H1 (cell line): ENCODE measurements around the gene COX7A2.

Source experiments
- CTCF ChIP-seq, 3 experiments: IDR thresholded peaks; 1 replicate in 2 of 3; 2 replicates in 1 of 3; pipeline versions ENCODE4 v1.5.1 to v1.6.1; 2011; ENCODE audit warnings: low read length in 3 of 3, mild to moderate bottlenecking in 3 of 3, inconsistent platforms in 2 of 3, low read depth in 1 of 3, moderate library complexity in 1 of 3; ENCODE audit not compliant: insufficient read depth in 1 of 3; ENCODE audit errors: control extremely low read depth in 1 of 3
- GABPA ChIP-seq: IDR thresholded peaks from 2 replicates; pipeline ENCODE4 v1.6.1; 2011; ENCODE audit warnings: mild to moderate bottlenecking, low read length, moderate library complexity, borderline replicate concordance; ENCODE audit not compliant: insufficient read depth
- HDAC2 ChIP-seq, 2 experiments: fragments of 300-600 bp in 1 of 2; sonication (generic) in 1 of 2; IDR thresholded peaks; 2 replicates each; pipeline ENCODE4 v1.6.1; 2011 to 2012; ENCODE audit warnings: low read depth in 2 of 2, low read length in 2 of 2, mild to moderate bottlenecking in 2 of 2, moderate library complexity in 2 of 2, borderline replicate concordance in 1 of 2, inconsistent platforms in 1 of 2
- NANOG ChIP-seq: IDR thresholded peaks from 2 replicates; pipeline ENCODE4 v1.6.1; 2011; ENCODE audit warnings: low read length, low read depth, mild to moderate bottlenecking, inconsistent platforms; ENCODE audit not compliant: insufficient read depth, poor library complexity, severe bottlenecking
- POLR2A ChIP-seq, 2 experiments: IDR thresholded peaks; 1 replicate in 1 of 2; 2 replicates in 1 of 2; pipeline ENCODE4 v1.6.1; 2011; ENCODE audit warnings: low read depth in 2 of 2, low read length in 2 of 2, mild to moderate bottlenecking in 2 of 2; ENCODE audit errors: control extremely low read depth in 1 of 2
- POLR2AphosphoS5 ChIP-seq: IDR thresholded peaks from 2 replicates; pipeline ENCODE4 v1.6.1; 2011; ENCODE audit warnings: low read depth, low read length
- RBBP5 ChIP-seq: IDR thresholded peaks from 2 replicates; pipeline ENCODE4 v1.7.1; 2012; ENCODE audit warnings: low read depth, mild to moderate bottlenecking, inconsistent platforms, low read length, moderate library complexity, borderline replicate concordance
- SIX5 ChIP-seq: IDR thresholded peaks from 2 replicates; pipeline ENCODE4 v1.6.1; 2011; ENCODE audit warnings: mild to moderate bottlenecking, low read depth, low read length
- TBP ChIP-seq: IDR thresholded peaks from 2 replicates; pipeline ENCODE4 v1.6.1; 2011; ENCODE audit warnings: low read depth, low read length, improper control_type of control experiment
- USF2 ChIP-seq: IDR thresholded peaks from 2 replicates; pipeline ENCODE4 v1.6.1; 2011; ENCODE audit warnings: low read length, improper control_type of control experiment
- YY1 ChIP-seq: IDR thresholded peaks from 2 replicates; pipeline ENCODE4 v1.6.1; 2011; ENCODE audit warnings: low read depth, mild to moderate bottlenecking, low read length
- ZNF274 ChIP-seq: IDR thresholded peaks from 2 replicates; pipeline ENCODE4 v1.7.0; 2012; ENCODE audit warnings: low read length, borderline replicate concordance; ENCODE audit errors: extremely low read depth
- TF ChIP-seq, protein P1 (sequence below): IDR thresholded peaks from 2 replicates; pipeline ENCODE4 v1.6.1; 2012; ENCODE audit warnings: inconsistent platforms

- no peak for TF ChIP-seq RBBP5
- TF ChIP-seq SIX5, result no peak
- TF ChIP-seq ZNF274, result no peak
- TF ChIP-seq YY1, result no peak
- TF ChIP-seq, protein P1, sequence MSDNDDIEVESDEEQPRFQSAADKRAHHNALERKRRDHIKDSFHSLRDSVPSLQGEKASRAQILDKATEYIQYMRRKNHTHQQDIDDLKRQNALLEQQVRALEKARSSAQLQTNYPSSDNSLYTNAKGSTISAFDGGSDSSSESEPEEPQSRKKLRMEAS, result peak; percentile 55; the same call in 1 of the 2 replicates
- TF ChIP-seq GABPA, result no peak
- no peak for TF ChIP-seq POLR2AphosphoS5
- TF ChIP-seq POLR2A (IDR thresholded peaks at IDR 0.05; ENCODE audit: control extremely low read depth in 1 of 2, low read depth in 2 of 2, low read length in 2 of 2), result no peak
- no peak for TF ChIP-seq HDAC2 (IDR thresholded peaks at IDR 0.05; ENCODE audit: borderline replicate concordance in 1 of 2, low read depth in 2 of 2, low read length in 2 of 2)
- no peak for TF ChIP-seq USF2
- TF ChIP-seq CTCF (IDR thresholded peaks at IDR 0.05; ENCODE audit: control extremely low read depth in 1 of 3, insufficient read depth in 1 of 3, low read depth in 1 of 3, low read length in 3 of 3), result peak; percentile 71 to 92 (median 91)
- peak; percentile 39; the same call in 1 of the 2 replicates for TF ChIP-seq TBP
- TF ChIP-seq NANOG, result no peak
Observed at GRCh38 chr6:75208298-75209183, 35.1 kb downstream of the COX7A2 start.
